ENCODE data around the gene TNNI3. TPM values are rescaled to one million over a fixed set of nuclear protein-coding genes. Genes with fewer than 3 reads are reported as not detected.
A peak's percentile ranks its signal among the peaks of the same experiment; 100 is the strongest.
"Not testable (repeated sequence)": the region's sequence is repeated elsewhere in the genome, so short reads cannot be mapped to it uniquely, and the experiment has no call there.

TNNI3 gene
- total and polyA plus RNA-seq, 5 experiments from 2014 or later: not detected

GRCh38 chr19:55114566-55115145 lies 42.9 kb downstream of the TNNI3 start:
- Mint-ChIP-seq H3K27me3 (no peaks in the 10 kb centered on the region), H3K9me3 (peaks cover 0 to 2% (median 0%) of the 10 kb centered on the region in 9 donors), H3K4me1 (peaks cover 22 to 42% (median 38%) of the 10 kb centered on the region in 4 donors), H3K36me3 (peaks cover 0 to 10% (median 0%) of the 10 kb centered on the region in 3 donors), H3K27ac (peak overlapping the region in 3 of 10 donors; percentile 55 to 89 (median 70)), H3K4me3 (peak overlapping the region in 9 of 10 donors; percentile 38 to 96 (median 64))
- no peak for DNase-seq
- ATAC-seq: no peak
- POLR2A ChIA-PET: no interaction called here

DNA sequence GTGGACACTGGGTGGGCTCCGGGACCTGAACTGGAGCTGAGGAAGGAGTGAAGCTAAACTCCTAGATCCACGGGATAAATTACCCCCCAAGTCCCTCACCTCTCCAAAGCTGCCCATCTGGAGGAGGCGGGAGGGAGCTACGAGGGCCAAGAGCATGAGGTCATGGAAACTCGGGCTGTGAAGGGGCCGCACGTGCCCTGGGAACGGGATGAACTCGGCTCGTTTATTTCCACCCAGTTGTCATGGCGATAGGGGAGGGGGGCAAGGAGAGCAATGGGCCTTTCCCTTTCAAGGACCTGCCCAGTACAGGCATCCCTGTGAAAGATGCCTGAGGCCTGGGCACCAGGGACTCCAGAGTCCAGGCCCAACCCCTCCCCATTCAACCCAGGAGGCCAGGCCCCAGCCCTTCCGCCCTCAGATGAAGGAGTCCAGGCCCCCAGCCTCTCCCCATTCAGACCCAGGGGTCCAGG lies 43.9 kb downstream of the TNNI3 start:
- H3K27ac Mint-ChIP-seq: no peak overlapping the region
- DNase-seq (no peak), ATAC-seq (no peak)
- H3K4me1 Mint-ChIP-seq: peaks cover 22 to 38% (median 33%) of the 10 kb centered on the region in 4 donors
- peak overlapping the region in 1 of 10 donors; percentile 33 for H3K4me3 Mint-ChIP-seq
- POLR2A ChIA-PET: no interaction called here
- H3K36me3 Mint-ChIP-seq: peaks cover 0 to 18% (median 0%) of the 10 kb centered on the region in 3 donors
- H3K27me3 Mint-ChIP-seq: no peaks in the 10 kb centered on the region
- H3K9me3 Mint-ChIP-seq: peaks cover 0 to 2% (median 0%) of the 10 kb centered on the region in 9 donors

DNA sequence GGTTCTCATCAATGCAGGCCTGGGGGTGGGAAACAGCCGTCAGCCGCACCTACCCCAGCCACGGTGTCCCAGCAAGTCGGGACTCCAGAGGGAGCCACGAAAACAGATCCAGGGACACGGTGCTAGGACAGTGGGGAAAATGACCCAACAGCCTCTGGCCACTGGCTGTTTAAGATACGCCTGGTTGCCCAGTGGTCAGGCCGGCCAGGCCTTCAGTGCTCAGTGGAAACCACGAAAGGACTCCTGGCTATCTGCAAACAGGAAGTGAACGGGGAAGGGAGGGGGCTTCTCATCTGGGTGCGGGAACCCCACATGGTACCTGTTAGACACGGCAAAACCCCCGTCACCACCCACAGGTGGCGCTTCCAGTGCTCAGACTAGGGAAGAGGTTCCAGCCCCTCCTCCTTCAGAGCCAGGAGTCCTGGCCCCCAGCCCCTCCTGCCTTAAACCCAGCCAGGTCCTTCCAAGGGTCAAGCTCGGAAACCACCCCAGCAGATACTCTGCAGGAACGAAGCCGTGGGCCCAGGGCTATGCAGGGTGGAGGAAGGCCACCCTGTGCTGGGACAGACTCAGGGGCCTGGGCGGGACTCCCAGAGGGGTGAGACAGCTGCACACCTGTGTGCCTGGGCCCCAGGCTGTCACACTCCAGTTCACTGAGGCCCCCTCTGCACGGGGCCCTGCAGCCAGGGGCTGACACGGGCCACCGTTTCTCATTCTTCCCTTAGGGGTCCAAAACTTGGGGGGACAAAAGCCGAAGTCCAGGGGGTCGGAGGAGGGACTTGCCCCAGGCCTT lies 44.6 kb downstream of the TNNI3 start:
- DNase-seq (no peak), ATAC-seq (no peak)
- peaks cover 22 to 33% (median 29%) of the 10 kb centered on the region in 4 donors for H3K4me1 Mint-ChIP-seq
- H3K36me3 Mint-ChIP-seq: peaks cover 0 to 19% (median 0%) of the 10 kb centered on the region in 3 donors
- H3K4me3 Mint-ChIP-seq: no peak overlapping the region
- POLR2A ChIA-PET: no interaction called here
- no peak overlapping the region for H3K27ac Mint-ChIP-seq
- H3K9me3 Mint-ChIP-seq: peaks cover 0 to 2% (median 0%) of the 10 kb centered on the region in 9 donors
- no peaks in the 10 kb centered on the region for H3K27me3 Mint-ChIP-seq

GRCh38 chr19:55112246-55112776 lies 45.2 kb downstream of the TNNI3 start:
- DNase-seq: no peak
- ATAC-seq: no peak
- peaks cover 20 to 28% (median 24%) of the 10 kb centered on the region in 4 donors for H3K4me1 Mint-ChIP-seq
- H3K27ac Mint-ChIP-seq: no peak overlapping the region
- peaks cover 0 to 19% (median 0%) of the 10 kb centered on the region in 3 donors for H3K36me3 Mint-ChIP-seq
- H3K4me3 Mint-ChIP-seq: no peak overlapping the region
- H3K27me3 Mint-ChIP-seq: no peaks in the 10 kb centered on the region
- peaks cover 0 to 2% (median 0%) of the 10 kb centered on the region in 9 donors for H3K9me3 Mint-ChIP-seq
- POLR2A ChIA-PET: no interaction called here

DNA sequence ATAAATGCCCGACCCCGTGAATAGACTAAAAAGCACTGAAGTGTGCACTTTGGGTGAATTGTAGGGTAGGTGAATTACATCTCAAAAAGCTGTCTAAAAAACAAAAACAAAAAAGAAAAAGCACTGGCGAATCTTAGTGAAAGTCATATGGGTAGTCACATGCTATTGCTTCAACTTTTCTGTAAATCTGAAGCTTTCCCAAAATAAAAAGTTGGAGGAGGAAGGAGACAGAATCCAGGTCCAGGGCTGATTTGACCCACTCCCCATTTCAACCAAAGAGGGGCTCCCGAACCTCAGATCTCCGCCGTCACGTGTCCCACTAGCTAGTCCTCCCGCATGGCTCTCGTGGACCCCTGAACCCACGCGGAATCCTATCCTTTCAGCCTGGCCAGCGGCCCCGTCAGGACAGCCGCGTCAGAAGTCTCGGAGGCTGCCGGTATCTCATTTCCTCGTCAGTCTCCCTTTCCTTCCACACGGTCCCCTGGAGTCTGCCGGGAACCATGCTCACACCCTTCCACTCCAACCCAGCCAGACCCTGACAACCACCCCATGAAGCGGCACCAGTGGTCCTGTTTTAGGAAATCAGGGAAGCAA lies 46.2 kb downstream of the TNNI3 start:
- ATAC-seq (no peak), DNase-seq (no peak)
- H3K4me1 Mint-ChIP-seq: peaks cover 16 to 23% (median 18%) of the 10 kb centered on the region in 4 donors
- no peak overlapping the region for H3K4me3 Mint-ChIP-seq
- H3K9me3 Mint-ChIP-seq: peaks cover 0 to 2% (median 0%) of the 10 kb centered on the region in 9 donors
- no peaks in the 10 kb centered on the region for H3K27me3 Mint-ChIP-seq
- POLR2A ChIA-PET: no interaction called here
- peaks cover 0 to 23% (median 3%) of the 10 kb centered on the region in 3 donors for H3K36me3 Mint-ChIP-seq
- no peak overlapping the region for H3K27ac Mint-ChIP-seq

- H3K4me1 Mint-ChIP-seq: peaks cover 1 to 8% (median 5%) of the 10 kb centered on the region in 4 donors
- peak overlapping the region in 2 of 10 donors; percentile 33 to 55 for H3K27ac Mint-ChIP-seq
- no peak for ATAC-seq
- H3K4me3 Mint-ChIP-seq: peak overlapping the region in 1 of 10 donors; percentile 69
- H3K36me3 Mint-ChIP-seq: peaks cover 0 to 32% (median 3%) of the 10 kb centered on the region in 3 donors
- POLR2A ChIA-PET: interaction anchor here (0.7 kb wide), 1 partner anchor 24 kb away, joined by 4 read pairs; no protein-coding TSS in a partner anchor
- no peak for DNase-seq
- no peaks in the 10 kb centered on the region for H3K27me3 Mint-ChIP-seq
- H3K9me3 Mint-ChIP-seq: peaks cover 0 to 2% (median 0%) of the 10 kb centered on the region in 9 donors
These were observed 47.8 kb downstream of the TNNI3 start for GRCh38 chr19:55109527-55110291.

GRCh38 chr19:55107252-55107651 lies 50.3 kb downstream of the TNNI3 start:
- DNase-seq, H3K27me3 Mint-ChIP-seq, H3K9me3 Mint-ChIP-seq, H3K4me3 Mint-ChIP-seq, H3K27ac Mint-ChIP-seq, POLR2A ChIA-PET, ATAC-seq, H3K4me1 Mint-ChIP-seq: not testable (repeated sequence)
- peaks cover 3 to 46% (median 13%) of the 10 kb centered on the region in 3 donors for H3K36me3 Mint-ChIP-seq

- POLR2A ChIA-PET: no interaction called here
- peak overlapping the region in 4 of 10 donors; percentile 15 to 77 (median 36) for H3K27ac Mint-ChIP-seq
- H3K36me3 Mint-ChIP-seq: peaks cover 3 to 53% (median 17%) of the 10 kb centered on the region in 3 donors
These were observed 50.9 kb downstream of the TNNI3 start for GRCh38 chr19:55106591-55106990.

DNA sequence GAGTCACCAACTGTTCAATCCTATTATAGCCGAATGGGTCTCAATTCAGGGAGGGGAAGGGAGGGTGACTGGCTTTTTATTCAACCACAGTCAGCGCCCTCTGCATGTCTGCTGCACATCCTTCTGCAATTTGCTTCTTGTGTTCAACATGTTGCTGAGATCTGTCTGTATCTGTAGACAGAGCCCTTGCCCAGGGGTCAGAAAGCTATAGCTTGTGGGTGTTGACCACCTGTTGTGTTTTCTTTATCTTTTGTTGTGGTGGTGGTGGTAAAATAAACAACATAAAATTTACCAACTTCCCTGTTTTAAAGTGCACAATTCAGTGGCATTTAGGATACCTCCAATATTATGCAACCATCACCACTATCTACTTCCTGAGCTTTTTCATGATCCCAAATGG lies 52.3 kb downstream of the TNNI3 start:
- no peak for ATAC-seq
- peak overlapping the region in 1 of 10 donors; percentile 29 for H3K27ac Mint-ChIP-seq
- no peak for DNase-seq
- H3K4me1 Mint-ChIP-seq: peaks cover 0 to 3% (median 2%) of the 10 kb centered on the region in 4 donors
- POLR2A ChIA-PET: no interaction called here
- H3K9me3 Mint-ChIP-seq: no peaks in the 10 kb centered on the region
- no peak overlapping the region for H3K4me3 Mint-ChIP-seq
- H3K27me3 Mint-ChIP-seq: no peaks in the 10 kb centered on the region
- peaks cover 3 to 55% (median 22%) of the 10 kb centered on the region in 3 donors for H3K36me3 Mint-ChIP-seq

More at GRCh38 chr19:55106591-55106990, 50.9 kb downstream of the TNNI3 start:
- peaks cover 0 to 2% (median 0%) of the 10 kb centered on the region in 9 donors for H3K9me3 Mint-ChIP-seq
- no peaks in the 10 kb centered on the region for H3K27me3 Mint-ChIP-seq
- ATAC-seq (no peak), DNase-seq (no peak)
- H3K4me1 Mint-ChIP-seq: peaks cover 0 to 5% (median 3%) of the 10 kb centered on the region in 4 donors
- no peak overlapping the region for H3K4me3 Mint-ChIP-seq

DNA sequence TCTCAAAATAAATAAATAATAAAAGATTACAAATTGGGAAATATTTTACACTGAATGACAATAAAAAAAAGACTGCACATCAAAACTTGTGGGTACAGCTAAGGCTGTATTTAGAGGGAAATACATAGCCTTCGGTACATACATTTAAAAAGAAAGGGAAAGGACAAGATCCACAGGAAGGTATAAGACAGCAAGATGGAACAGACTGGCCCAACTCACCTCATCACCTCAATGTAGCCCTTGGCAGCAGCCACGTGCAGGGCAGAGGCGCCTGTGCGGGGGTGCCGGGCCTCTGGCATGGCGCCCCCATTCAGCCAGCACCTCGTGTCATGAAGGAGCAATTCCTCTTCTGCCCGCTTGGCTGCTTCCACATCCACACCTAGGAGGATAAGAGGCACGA lies 54.3 kb downstream of the TNNI3 start:
- DNase-seq (no peak), ATAC-seq (no peak)
- Mint-ChIP-seq H3K27me3 (no peaks in the 10 kb centered on the region), H3K9me3 (no peaks in the 10 kb centered on the region), H3K27ac (no peak overlapping the region), H3K4me3 (no peak overlapping the region), H3K4me1 (peaks cover 0 to 3% (median 1%) of the 10 kb centered on the region in 4 donors), H3K36me3 (peaks cover 3 to 46% (median 27%) of the 10 kb centered on the region in 3 donors)
- POLR2A ChIA-PET: no interaction called here

All from naive thymus-derived CD8-positive, alpha-beta T cell (primary cell).